Neural progenitor cell (in vitro differentiated cells): Measurements from ENCODE around the gene OPHN1.

ENCODE experiments used
- EZH2 ChIP-seq: fragments of 200-600 bp; sonication (generic); IDR thresholded peaks from 2 replicates; pipeline ENCODE4 v1.6.1; 2017; ENCODE audit warnings: antibody characterized with exemption, mild to moderate bottlenecking, moderate library complexity
- EZH2phosphoT487 ChIP-seq: fragments of 200-600 bp; sonication (generic); IDR thresholded peaks from 2 replicates; pipeline ENCODE4 v1.6.1; 2017; ENCODE audit warnings: antibody characterized with exemption
- TF ChIP-seq, protein P1 (sequence below): fragments of 200-600 bp; sonication (generic); IDR thresholded peaks from 2 replicates; pipeline ENCODE4 v1.5.1; 2017; ENCODE audit warnings: antibody characterized with exemption, mild to moderate bottlenecking

DNA sequence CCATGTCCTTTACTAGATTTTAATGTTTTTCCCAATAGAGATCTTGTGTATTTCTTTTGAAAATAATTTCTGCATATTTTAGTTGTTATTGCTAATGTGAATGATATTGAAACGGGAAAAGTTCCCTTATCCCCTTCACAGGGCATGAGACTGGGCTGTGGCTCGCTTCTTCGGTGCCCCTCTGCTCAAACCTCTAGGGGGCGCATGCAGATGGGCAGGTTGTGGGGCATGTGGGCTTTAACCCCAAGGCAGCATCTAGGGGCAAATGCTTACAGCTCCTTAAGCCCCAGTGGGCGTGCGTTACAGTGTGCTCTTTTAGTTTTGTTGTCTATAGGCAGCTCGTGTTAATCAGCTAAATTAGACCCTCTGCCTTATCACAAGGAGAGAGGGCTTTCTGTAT is 194.7 kb downstream of the OPHN1 start:
- TF ChIP-seq, protein P1, sequence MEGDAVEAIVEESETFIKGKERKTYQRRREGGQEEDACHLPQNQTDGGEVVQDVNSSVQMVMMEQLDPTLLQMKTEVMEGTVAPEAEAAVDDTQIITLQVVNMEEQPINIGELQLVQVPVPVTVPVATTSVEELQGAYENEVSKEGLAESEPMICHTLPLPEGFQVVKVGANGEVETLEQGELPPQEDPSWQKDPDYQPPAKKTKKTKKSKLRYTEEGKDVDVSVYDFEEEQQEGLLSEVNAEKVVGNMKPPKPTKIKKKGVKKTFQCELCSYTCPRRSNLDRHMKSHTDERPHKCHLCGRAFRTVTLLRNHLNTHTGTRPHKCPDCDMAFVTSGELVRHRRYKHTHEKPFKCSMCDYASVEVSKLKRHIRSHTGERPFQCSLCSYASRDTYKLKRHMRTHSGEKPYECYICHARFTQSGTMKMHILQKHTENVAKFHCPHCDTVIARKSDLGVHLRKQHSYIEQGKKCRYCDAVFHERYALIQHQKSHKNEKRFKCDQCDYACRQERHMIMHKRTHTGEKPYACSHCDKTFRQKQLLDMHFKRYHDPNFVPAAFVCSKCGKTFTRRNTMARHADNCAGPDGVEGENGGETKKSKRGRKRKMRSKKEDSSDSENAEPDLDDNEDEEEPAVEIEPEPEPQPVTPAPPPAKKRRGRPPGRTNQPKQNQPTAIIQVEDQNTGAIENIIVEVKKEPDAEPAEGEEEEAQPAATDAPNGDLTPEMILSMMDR: peak; percentile 57
- no peak for TF ChIP-seq EZH2
- TF ChIP-seq EZH2phosphoT487: no peak
